AG04449 (cell line): Measurements from ENCODE around the gene RETREG2.

Source experiments
- CTCF ChIA-PET: fragments of 350-600 bp; formaldehyde crosslinking; extraction: SDS; loops from one replicate; lab custom pipeline; 2021; ENCODE audit warnings: antibody characterized with exemption; lab: Yijun Ruan, JAX
- POLR2A ChIA-PET: fragments of 400-600, 350-600 bp; formaldehyde crosslinking; extraction: SDS; loops from one replicate; lab custom pipeline; 2020; ENCODE audit warnings: antibody characterized with exemption, inconsistent platforms; lab: Yijun Ruan, JAX
- DNase-seq: peaks from one replicate; pipeline ENCODE4 v3.0.0-alpha.2; 2010; ENCODE audit warnings: low read depth, low spot score
- H3K4me3 ChIP-seq: 2 replicates; pipeline ENCODE4 v1.5.1; 2011; ENCODE audit warnings: low read depth, mild to moderate bottlenecking, control low read depth, low read length
- CTCF ChIP-seq: IDR thresholded peaks from one replicate; pipeline ENCODE4 v1.5.1; 2011; ENCODE audit warnings: mild to moderate bottlenecking, moderate library complexity, low read length, control low read depth, inconsistent platforms; ENCODE audit not compliant: insufficient read depth; ENCODE audit errors: missing control alignments

Gene RETREG2

GRCh38 chr2:219171231-219171651, 6.8 kb upstream of the RETREG2 start:
- peak; percentile 75 for DNase-seq
- no peak overlapping the region for H3K4me3 ChIP-seq
- ChIA-PET CTCF (interaction anchor here (0.6 to 9.4 kb wide), 39 partner anchors 8 to 359 kb away, joined by 3 to 154 read pairs (median 4); partner anchors contain the start of genes ABCB6, ANKZF1, ATG9A and CFAP65), POLR2A (interaction anchor here (1.0 kb wide), 1 partner anchor 36 kb away, joined by 3 read pairs; the partner anchor contains the start of gene ZFAND2B)
- peak; percentile 27 for TF ChIP-seq CTCF

- DNase-seq, result no peak
- no peak for TF ChIP-seq CTCF
- no peak overlapping the region for H3K4me3 ChIP-seq
- ChIA-PET POLR2A (interaction anchor here (1.0 kb wide), 1 partner anchor 34 kb away, joined by 3 read pairs; the partner anchor contains the start of gene ZFAND2B), CTCF (interaction anchor here (0.8 to 9.4 kb wide), 22 partner anchors 9 to 207 kb away, joined by 3 to 154 read pairs (median 4); partner anchors contain the start of genes ABCB6, ANKZF1, ATG9A and NHEJ1)
These were observed 5.6 kb upstream of the RETREG2 start for GRCh38 chr2:219172231-219173154.

GRCh38 chr2:219173176-219173575, 4.9 kb upstream of the RETREG2 start:
- H3K4me3 ChIP-seq, result no peak overlapping the region
- POLR2A ChIA-PET, result interaction anchor here (0.9 kb wide), 1 partner anchor 120 kb away, joined by 3 read pairs; no protein-coding TSS in a partner anchor
- CTCF ChIA-PET, result interaction anchor here (0.8 to 9.4 kb wide), 11 partner anchors 13 to 149 kb away, joined by 3 to 154 read pairs (median 15); partner anchors contain the start of genes NHEJ1 and ZFAND2B
- TF ChIP-seq CTCF, result no peak
- DNase-seq, result no peak

- no peak for DNase-seq
- H3K4me3 ChIP-seq, result no peak overlapping the region
- TF ChIP-seq CTCF, result no peak
- POLR2A ChIA-PET, result interaction anchor here (0.9 kb wide), 1 partner anchor 119 kb away, joined by 3 read pairs; no protein-coding TSS in a partner anchor
- CTCF ChIA-PET, result interaction anchor here (0.6 to 9.4 kb wide), 10 partner anchors 9 to 177 kb away, joined by 3 to 154 read pairs (median 12); partner anchors contain the start of gene NHEJ1
These were observed 3.9 kb upstream of the RETREG2 start for GRCh38 chr2:219174146-219174545.

- ChIA-PET CTCF (interaction anchor here (0.7 to 9.4 kb wide), 10 partner anchors 10 to 176 kb away, joined by 3 to 154 read pairs (median 13); partner anchors contain the start of gene NHEJ1), POLR2A (no interaction called here)
- DNase-seq, result no peak
- no peak for TF ChIP-seq CTCF
- no peak overlapping the region for H3K4me3 ChIP-seq
These were observed 3.3 kb upstream of the RETREG2 start for GRCh38 chr2:219174801-219175200.
